ENCODE measurements around the gene RHPN2.
A peak's percentile ranks its signal among the peaks of the same experiment; 100 is the strongest.
"Not testable (repeated sequence)": the region's sequence is repeated elsewhere in the genome, so short reads cannot be mapped to it uniquely, and the experiment has no call there.

Gene RHPN2

DNA sequence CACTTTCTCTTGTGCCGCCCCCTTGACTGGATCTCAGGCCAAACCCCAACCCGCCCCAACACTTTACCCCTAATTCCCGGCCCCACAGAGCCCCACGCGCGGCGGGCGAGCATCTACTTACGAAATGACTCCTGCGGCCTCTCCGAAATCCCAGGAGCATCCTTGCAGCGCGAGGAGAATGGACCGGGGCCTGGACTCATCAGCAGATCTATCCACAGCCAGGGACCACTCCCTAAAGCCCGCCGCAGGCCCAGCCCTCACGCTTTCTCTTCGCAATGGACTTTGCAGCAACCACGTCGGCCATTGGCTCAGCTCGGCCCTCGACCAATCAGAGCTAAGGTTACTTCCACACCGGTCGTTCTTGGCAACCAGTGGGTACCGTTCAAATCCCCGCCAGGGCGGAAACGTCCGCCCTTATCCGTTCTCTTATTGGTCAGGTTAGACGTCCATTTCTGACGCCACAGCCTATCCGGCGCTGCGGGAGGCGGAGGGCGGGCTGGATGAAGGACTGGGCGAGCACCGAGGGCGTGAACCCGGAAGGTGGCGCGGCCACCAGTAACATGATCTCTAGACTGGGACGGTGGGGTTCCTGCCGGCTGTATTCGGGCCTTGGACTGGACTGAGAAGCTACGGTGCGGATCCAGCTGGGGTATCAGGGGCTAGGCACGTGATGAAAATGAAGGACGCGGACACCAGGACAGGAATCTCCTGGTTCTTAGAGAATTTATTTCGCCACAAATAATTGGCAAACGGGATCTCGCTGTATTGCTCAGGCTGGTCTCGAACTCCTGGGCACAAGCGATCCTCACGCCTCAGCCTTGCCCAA is 92.8 kb downstream of the RHPN2 start, which contains the start of the genes CEP89 and FAAP24:
TSS of gene CEP89 (minus strand) at position 244 of the 826 bp plus-strand sequence. CDS start at position 160, 84 bp downstream.
TSS of gene FAAP24 (plus strand) at position 528 of the 826 bp plus-strand sequence. CDS start 955 bp downstream, outside the sequence.
- peak; percentile 97 for DNase-seq

DNA sequence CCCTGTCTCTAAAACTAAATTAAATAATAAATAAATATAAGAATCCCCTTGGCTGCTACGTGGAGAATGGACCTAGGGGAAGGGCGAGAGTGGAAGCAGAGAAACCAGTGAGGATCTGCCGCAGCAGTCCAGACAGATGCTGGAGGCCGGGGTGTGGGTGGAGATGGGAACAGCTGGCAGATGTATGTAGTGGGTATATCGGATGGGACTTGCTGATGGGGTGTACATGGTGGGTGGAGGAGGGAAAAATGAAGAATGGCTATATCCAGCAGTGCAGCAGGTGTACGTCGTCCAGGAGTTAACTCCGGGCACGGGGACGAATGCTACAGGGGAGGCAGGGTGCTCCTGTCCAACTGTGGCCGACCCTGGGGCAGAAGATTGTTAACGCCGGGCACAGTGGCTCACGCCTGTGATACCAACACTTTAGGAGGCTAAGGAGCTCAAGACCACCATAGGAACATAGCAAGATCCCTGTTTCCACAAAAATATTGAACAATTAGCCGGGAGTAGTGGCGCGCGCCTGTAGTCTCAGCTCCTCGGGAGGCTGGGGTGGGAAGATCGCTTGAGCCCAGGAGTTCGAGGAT is 93.6 kb downstream of the RHPN2 start:
- no peak for DNase-seq

DNA sequence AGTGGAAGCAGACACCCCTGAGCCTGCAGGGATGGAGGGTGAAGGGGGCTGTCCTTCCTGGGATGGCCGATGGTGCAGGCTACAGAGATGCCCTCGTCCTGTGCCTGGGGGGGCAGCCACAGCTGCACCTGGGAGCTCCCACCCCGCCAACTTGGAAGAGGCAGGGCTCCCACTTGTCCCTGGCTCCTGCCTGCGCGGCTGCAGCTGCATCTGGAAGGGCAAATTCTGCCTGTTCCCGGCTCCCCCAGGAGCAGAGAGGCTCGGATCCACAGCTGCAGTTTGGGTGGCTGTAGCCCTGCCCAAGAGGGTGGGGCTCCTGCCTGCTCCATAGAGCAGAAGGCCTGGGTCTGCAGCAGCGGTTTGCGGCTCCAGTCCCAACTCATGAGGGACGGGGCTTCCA is 95.1 kb downstream of the RHPN2 start:
- DNase-seq = no peak

DNA sequence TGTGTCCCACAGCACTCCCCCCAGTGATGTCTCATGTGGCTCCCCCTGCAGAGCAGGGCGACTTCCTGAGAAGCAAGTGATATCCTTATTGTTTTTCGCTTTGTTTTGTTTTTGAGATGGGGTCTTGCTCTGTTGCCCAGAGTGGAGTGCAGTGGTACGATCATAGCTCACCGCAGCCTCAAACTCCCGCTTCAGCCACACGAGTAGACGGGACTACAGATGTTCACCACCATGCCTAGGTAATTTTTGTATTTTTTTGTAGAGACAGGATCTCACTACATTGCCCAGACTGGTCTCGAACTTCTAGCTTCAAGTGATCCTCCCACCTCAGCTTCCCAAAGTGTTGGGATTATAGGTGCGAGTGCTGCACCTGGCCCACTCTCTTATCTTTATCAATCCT is 97.9 kb downstream of the RHPN2 start:
- no peak for DNase-seq

DNA sequence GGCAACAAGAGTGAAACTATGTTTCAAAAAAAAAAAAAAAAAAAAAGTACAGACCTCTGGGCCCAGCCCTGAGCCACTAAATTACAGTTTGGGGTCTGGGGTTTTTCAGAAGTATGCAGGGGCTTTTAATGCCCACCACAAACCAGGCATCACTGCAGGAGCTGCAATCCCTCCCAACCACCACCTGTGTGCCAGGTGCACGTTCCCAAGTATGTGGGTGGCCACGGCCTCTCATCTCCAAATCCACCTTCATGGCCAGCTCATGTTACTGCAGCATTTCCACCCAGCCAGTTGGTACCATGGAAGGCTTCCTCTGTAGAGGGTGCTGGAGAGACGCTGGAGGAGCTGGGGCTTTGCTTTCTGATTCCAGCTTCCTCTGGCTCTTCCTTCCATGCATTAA is 119.4 kb downstream of the RHPN2 start:
- no peak for DNase-seq

DNA sequence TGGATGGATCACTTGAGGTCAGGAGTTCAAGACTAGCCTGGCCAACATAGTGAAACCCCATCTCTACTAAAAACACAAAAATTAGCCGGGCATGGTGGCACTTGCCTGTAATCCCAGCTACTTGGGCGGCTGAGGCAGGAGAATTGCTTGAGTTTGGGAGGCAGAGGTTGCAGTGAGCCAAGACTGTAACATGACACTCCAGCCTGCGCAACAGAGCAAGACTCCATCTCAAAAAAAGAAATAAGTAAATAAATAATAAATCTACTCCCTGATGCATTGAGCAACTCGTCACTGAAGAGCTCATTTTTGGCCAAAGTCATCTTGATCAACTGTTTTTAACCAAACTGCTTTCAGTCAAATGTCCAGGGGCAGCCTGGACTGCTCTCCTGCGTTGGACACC is 123.4 kb downstream of the RHPN2 start:
- DNase-seq = not testable (repeated sequence)

DNA sequence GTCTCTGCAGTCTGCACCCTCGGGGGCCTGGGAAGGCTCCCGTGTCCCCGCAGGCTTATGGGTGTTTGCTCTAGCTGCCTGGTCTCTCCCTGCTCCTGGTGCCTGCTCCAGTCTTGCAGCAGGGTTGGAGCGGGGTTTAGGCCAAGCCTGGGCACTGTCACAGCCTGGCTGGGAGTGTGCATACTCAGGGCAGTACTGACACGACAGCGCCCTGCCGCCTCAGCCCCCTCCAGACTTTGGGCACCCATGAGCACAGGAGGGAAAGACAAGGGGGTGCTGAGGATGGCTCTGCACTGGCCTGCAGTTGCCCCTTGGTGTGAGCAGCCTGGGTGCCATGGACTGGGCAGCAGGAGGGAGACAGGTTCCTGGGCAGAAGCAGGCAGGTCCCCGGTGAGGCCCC is 128.6 kb downstream of the RHPN2 start:
- DNase-seq = no peak

DNA sequence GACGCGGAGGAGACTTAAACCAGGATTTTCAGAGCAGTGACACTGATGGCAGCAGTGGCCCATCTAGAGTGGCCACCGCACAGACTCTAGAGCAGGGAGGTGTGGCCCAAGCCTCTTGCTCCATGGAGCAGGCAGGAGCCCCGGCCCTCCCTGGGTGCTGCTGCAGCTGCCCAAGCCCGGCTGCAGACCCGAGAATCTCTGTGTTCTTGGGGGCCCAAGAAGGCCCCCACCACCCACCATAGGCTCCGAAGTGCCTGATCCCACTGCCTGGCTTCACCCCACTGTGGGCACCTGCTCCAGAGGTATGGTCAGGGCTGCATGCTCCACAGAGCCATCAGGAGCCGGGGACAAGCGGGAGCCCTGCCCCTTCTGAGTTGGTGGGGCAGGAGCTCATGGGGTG is 129.1 kb downstream of the RHPN2 start:
- DNase-seq = no peak

DNA sequence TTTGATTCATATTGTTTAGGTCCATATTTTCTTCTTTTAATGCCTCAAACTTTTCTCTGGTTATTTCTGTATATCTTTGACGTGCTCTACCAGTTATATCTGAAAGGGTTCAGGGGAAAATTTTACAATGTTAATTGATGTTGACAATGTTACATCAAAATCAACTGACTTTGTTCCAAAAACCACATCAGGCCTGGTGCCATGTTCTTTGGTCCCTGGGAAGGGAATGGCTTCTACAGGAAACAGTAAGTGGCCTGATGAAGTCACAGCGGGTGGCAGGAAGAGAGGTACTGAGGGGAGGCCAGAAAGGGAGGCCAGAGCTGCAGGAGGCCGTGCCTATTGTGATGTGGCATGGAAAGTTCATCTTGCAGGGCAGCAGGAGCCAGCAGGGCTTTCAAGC is 131.1 kb downstream of the RHPN2 start:
- DNase-seq = no peak

DNA sequence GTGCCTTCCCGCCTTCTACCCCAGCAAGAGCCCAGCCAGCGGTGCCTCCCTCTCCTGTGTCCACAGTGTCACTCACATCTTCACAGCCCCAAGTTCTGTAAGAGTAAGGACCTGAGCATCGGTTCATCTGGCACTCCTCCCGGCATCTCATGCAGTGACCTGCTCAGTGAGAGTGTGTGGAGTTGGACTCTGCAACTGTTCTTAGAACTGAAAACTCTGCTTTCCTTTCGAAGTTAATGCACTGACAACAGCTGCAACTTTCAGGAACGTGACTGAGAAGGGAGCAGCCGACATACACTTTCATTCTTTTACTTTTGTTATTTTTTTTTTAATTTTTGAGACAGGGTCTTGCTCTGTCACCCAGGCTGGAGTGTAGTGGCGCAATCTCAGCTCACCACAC is 134.1 kb downstream of the RHPN2 start:
- DNase-seq = no peak

DNA sequence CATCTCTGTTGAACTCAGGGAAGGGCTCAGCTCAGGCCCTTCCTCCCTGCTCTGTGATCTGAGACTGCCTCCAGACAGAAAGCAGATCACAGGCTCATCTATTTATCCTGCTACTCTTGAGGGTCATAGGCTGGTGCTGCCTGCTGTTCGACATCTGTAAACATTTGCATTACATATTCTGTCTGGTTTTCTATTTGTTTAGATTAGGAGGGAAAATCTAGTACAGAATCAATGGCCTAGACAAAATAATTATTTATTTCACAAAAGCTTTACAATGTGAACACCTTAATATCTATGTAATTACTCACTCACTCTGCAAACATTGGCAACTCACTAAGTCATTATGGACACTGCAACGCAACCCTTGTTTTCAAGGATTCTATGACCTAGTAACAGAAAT is 135.9 kb downstream of the RHPN2 start:
- DNase-seq = no peak
